HCT116 (cell line): ENCODE measurements around the gene SFXN4. TPM values are rescaled to one million over a fixed set of nuclear protein-coding genes. Genes with fewer than 3 reads are reported as not detected.
A peak's percentile ranks its signal among the peaks of the same experiment; 100 is the strongest.

Experiments
- ATAC-seq: fragments of 200-7000 bp; cut with Tn5 transposase; 2 replicates; pipeline ENCODE4 v1.9.1; 2020; ENCODE audit warnings: mild to moderate bottlenecking, moderate library complexity
- BruUV-seq: library from RNA; stranded (reverse); fragments of 400-500 nt; replicated peaks from 2 replicates; lab custom pipeline; 2021; lab: Mats Ljungman, UMichigan
- CTCF ChIA-PET: fragments of 300-600 bp; sonication (Branson Sonifier 250); formaldehyde crosslinking; loops from one replicate; lab custom pipeline; 2021; ENCODE audit warnings: antibody characterized with exemption; lab: Charles Lee
- POLR2A ChIA-PET: fragments of 300-600, 350-600 bp; sonication (Branson Sonifier 250); formaldehyde crosslinking; loops from one replicate; lab custom pipeline; 2021; ENCODE audit warnings: antibody characterized with exemption; lab: Charles Lee
- RAD21 ChIA-PET, 2 experiments: fragments of 300-600 bp; sonication (Branson Sonifier 250); formaldehyde crosslinking; loops; one replicate each; lab custom pipeline; 2023; ENCODE audit warnings: low total read pairs in 2 of 2; ENCODE audit not compliant: uncharacterized antibody in 2 of 2, unreplicated experiment in 2 of 2, low non-redundant PET in 1 of 2; lab: Charles Lee
- DNase-seq: peaks from one replicate; pipeline ENCODE4 v3.0.0-alpha.2; 2010; ENCODE audit warnings: low read depth, low spot score
- H2AFZ ChIP-seq: fragments of 200-600 bp; shearing (Covaris generic), sonication (generic); 2 replicates; pipeline ENCODE4 v1.6.1; 2017; ENCODE audit warnings: low read depth, mixed run types, mixed read lengths, antibody characterized with exemption, low read length; ENCODE audit not compliant: poor library complexity, severe bottlenecking
- H3K27ac ChIP-seq: 2 replicates; pipeline ENCODE4 v1.5.1; 2012; ENCODE audit warnings: low read depth, low read length
- H3K27me3 ChIP-seq: fragments of 200-600 bp; sonication (generic); 2 replicates; pipeline ENCODE4 v1.6.1; 2016; ENCODE audit warnings: mixed run types, low read length, mixed read lengths; ENCODE audit not compliant: insufficient read depth
- H3K36me3 ChIP-seq, 2 experiments: fragments of 200-500 bp in 1 of 2; fragments of 200-600 bp in 1 of 2; sonication (Bioruptor generic) in 1 of 2; sonication (generic) in 1 of 2; 2 replicates each; pipeline versions ENCODE4 v1.5.1 to v1.6.1; 2014 to 2016; ENCODE audit warnings: low read length in 2 of 2, inconsistent platforms in 1 of 2, mixed read lengths in 1 of 2, mixed run types in 1 of 2; ENCODE audit not compliant: insufficient read depth in 2 of 2, control insufficient read depth in 1 of 2
- H3K4me1 ChIP-seq, 2 experiments: fragments of 200-600 bp in 1 of 2; sonication (generic) in 1 of 2; 2 replicates each; pipeline versions ENCODE4 v1.5.1 to v1.6.1; 2012 to 2017; ENCODE audit warnings: low read length in 2 of 2, inconsistent platforms in 1 of 2, mild to moderate bottlenecking in 1 of 2, mixed read lengths in 1 of 2, mixed run types in 1 of 2, moderate library complexity in 1 of 2; ENCODE audit not compliant: insufficient read depth in 2 of 2, control insufficient read depth in 1 of 2
- H3K4me2 ChIP-seq: fragments of 200-600 bp; sonication (generic); 2 replicates; pipeline ENCODE4 v1.6.1; 2017; ENCODE audit warnings: mixed run types, low read length, mixed read lengths
- H3K4me3 ChIP-seq, 2 experiments: fragments of 200-600 bp in 1 of 2; sonication (generic) in 1 of 2; replicated peaks in 1 of 2; 2 replicates each; pipeline ENCODE4 v1.5.1; 2011 to 2016; ENCODE audit warnings: low read length in 2 of 2, control low read depth in 1 of 2, low read depth in 1 of 2, mild to moderate bottlenecking in 1 of 2, mixed read lengths in 1 of 2, mixed run types in 1 of 2
- H3K79me2 ChIP-seq: fragments of 200-600 bp; sonication (generic); 2 replicates; pipeline ENCODE4 v1.6.1; 2017; ENCODE audit warnings: mild to moderate bottlenecking, mixed run types, low read length, moderate library complexity, mixed read lengths; ENCODE audit not compliant: insufficient read depth
- H3K9ac ChIP-seq: fragments of 200-600 bp; sonication (generic); 2 replicates; pipeline ENCODE4 v1.6.1; 2016; ENCODE audit warnings: low read length, mixed read lengths
- H3K9me2 ChIP-seq: fragments of 200-600 bp; sonication (generic), shearing (Covaris generic); 2 replicates; pipeline ENCODE4 v1.6.1; 2017; ENCODE audit warnings: mixed run types, mild to moderate bottlenecking, moderate library complexity; ENCODE audit not compliant: insufficient read depth
- H3K9me3 ChIP-seq, 2 experiments: fragments of 200-500 bp in 1 of 2; fragments of 200-600 bp in 1 of 2; sonication (Bioruptor generic) in 1 of 2; sonication (generic) in 1 of 2; 2 replicates each; pipeline ENCODE4 v1.6.1; 2014 to 2017; ENCODE audit warnings: low read length in 2 of 2, mixed read lengths in 2 of 2, inconsistent platforms in 1 of 2, low read depth in 1 of 2, mild to moderate bottlenecking in 1 of 2, mixed run types in 1 of 2, moderate library complexity in 1 of 2; ENCODE audit not compliant: control insufficient read depth in 1 of 2, insufficient read depth in 1 of 2
- H4K20me1 ChIP-seq: fragments of 200-600 bp; sonication (generic), shearing (Covaris generic); 2 replicates; pipeline ENCODE4 v1.6.1; 2017; ENCODE audit warnings: mixed run types, mild to moderate bottlenecking, moderate library complexity; ENCODE audit not compliant: insufficient read depth
- CTCF ChIP-seq, 3 experiments: fragments of 200-600 bp in 1 of 3; sonication (generic) in 1 of 3; IDR thresholded peaks in 2 of 3; conservative IDR thresholded peaks in 1 of 3; 2 replicates each; pipeline ENCODE4 v1.5.1; 2012 to 2017; ENCODE audit warnings: low read depth in 2 of 3, low read length in 2 of 3, antibody characterized with exemption in 1 of 3, borderline replicate concordance in 1 of 3, control low read depth in 1 of 3, mild to moderate bottlenecking in 1 of 3, mixed read lengths in 1 of 3, mixed run types in 1 of 3, moderate library complexity in 1 of 3; ENCODE audit not compliant: insufficient read depth in 1 of 3
- EGR1 ChIP-seq: IDR thresholded peaks from 2 replicates; pipeline ENCODE4 v1.6.1; 2012; ENCODE audit warnings: low read depth
- RAD21 ChIP-seq: IDR thresholded peaks from 2 replicates; pipeline ENCODE4 v1.6.1; 2012; ENCODE audit warnings: low read depth, mild to moderate bottlenecking
- YY1 ChIP-seq: IDR thresholded peaks from 2 replicates; pipeline ENCODE4 v1.6.1; 2011; ENCODE audit warnings: low read length, low read depth, moderate library complexity, mild to moderate bottlenecking; ENCODE audit not compliant: insufficient replicate concordance; ENCODE audit errors: extremely low read depth
- intact Hi-C: fragments of 100-400 bp; cut with micrococcal nuclease; formaldehyde crosslinking; loops from 2 replicates; pipeline ENCODE4 v1.10.0; 2022
- total RNA-seq: library from RNA; stranded (reverse); gene quantifications from one replicate; pipeline ENCODE4 v1.2.1, GENCODE V29; 2021; ENCODE audit not compliant: unreplicated experiment

SFXN4 gene
- total RNA-seq, 1 experiment from 2014 or later: 58.2 TPM

DNA sequence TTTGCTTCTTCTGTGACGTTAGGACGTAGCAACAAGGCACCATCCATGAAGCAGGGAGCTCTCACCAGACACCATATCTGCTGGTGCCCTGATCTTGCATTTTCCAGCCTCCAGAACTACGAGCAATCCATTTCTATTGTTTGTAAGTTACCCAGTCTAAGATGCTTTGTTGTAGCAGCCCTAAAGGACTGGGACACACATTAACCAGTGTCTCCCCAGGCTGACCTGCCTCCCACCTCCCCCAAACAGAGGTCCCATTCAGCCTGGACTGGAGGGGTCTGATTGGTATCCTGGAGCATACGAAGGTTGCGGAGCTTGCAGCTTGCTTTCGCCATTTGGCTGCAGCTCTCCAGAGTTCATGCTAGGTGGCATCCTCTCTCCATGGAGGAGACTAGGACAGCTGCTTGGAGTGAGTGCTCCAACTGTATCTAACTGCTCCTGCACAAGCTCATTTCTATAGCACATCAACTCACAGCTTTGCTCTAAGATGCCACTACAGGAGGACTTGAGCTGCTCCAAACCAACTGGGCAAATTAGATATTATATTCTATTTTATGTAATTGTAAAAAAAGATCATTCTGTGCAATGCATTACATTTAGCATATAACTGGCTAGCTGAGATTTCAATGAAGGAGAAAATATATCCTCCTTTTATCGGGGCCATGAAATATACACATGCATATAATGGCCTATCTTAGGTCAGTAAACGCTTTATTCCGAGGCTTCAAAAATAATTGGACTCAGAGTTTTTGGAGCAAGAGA, 33.9 kb upstream of the SFXN4 start:
- Histone ChIP-seq H3K4me3 (no peak overlapping the region), H3K36me3 (no peaks in the 10 kb centered on the region), H4K20me1 (no peaks in the 10 kb centered on the region), H3K4me1 (peaks cover 0 to 21% of the 10 kb centered on the region in 2 experiments; a peak in 2 of 4 replicates), H3K9ac (no peak overlapping the region), H3K4me2 (peak overlapping the region; percentile 20; the same call in 1 of the 2 replicates), H3K79me2 (no peaks in the 10 kb centered on the region), H3K27me3 (no peaks in the 10 kb centered on the region), H2AFZ (no peak overlapping the region), H3K9me3 (no peaks in the 10 kb centered on the region), H3K27ac (no peak overlapping the region), H3K9me2 (no peaks in the 10 kb centered on the region)
- intact Hi-C loops: loop anchor here (1.0 to 10.0 kb wide), 7 partner anchors 218 to 655 kb away; partner anchors contain the start of gene RGS10
- CTCF ChIA-PET: interaction anchor here (0.6 to 3.9 kb wide), 41 partner anchors 7 to 1138 kb away, joined by 3 to 70 read pairs (median 5); partner anchors contain the start of genes GRK5 and RGS10
- RAD21 ChIA-PET: interaction anchor here (0.7 to 2.9 kb wide), 26 partner anchors 9 to 632 kb away, joined by 3 to 27 read pairs (median 5); partner anchors contain the start of gene RGS10 (in 2 of the 2)
- no TSS peak for BruUV-seq
- ATAC-seq (peak; percentile 92), DNase-seq (peak; percentile 77)
- TF ChIP-seq RAD21 (peak; percentile 99), YY1 (peak; percentile 62), EGR1 (no peak), CTCF (IDR thresholded peaks at IDR 0.05 in 2 of 3, conservative IDR thresholded peaks at IDR 0.05 in 1 of 3; ENCODE audit: borderline replicate concordance in 1 of 3, insufficient read depth in 1 of 3, low read depth in 2 of 3, low read length in 2 of 3) (peak; percentile 87 to 93 (median 90))
- POLR2A ChIA-PET: interaction anchor here (1.1 to 1.5 kb wide), 2 partner anchors 10 to 290 kb away, joined by 4 read pairs; no protein-coding TSS in a partner anchor
